Ramos (cell line): Measurements from ENCODE around the gene DOLPP1.

ENCODE experiments used
- in situ Hi-C: fragments of 300-500 bp; cut with MboI; formaldehyde crosslinking; loops from one replicate; pipeline ENCODE4 v1.14.3; 2022; ENCODE audit warnings: low sequenced_read_pairs; ENCODE audit not compliant: unreplicated experiment

DOLPP1 gene

GRCh38 chr9:129093602-129094386, 12.9 kb downstream of the DOLPP1 start:
- in situ Hi-C loops: no loop called here

DNA sequence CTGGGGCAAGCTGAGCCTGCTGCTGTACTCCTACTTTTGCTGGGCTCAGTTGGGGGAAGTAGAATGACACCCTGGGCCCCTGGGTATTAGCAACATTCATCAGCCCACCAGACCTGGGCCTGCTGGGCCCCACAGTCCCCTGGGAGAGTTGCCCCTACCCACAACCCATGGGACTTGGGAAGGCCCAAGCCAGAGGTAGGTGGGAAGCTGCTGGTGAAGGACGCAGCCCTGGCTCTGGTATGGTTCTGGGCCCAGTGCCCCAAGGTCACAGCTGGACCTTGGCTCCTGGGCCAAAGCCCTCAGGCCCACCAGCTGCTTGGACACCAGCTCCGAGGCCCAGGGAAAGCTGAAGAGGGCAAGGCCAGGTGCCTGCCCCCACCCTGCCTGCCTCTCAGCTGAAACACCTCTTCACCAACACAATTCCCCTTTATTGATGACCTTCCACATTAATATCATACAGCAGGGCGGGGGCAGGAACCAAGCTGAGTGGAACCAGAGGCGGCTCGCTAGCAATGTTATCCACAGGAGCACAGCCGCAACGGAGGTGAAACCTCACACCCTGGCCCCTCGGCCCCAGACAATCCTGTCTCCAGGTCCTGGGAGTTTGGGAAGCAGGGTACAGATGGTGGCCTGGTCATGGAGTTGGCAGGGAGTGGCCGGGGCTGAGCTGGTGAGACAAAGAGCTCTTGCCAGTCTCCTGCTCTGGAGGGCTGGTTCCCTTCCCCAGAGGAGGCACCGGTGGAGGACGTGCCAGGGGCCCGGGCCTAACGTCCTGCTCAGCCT, 13.7 kb downstream of the DOLPP1 start:
- in situ Hi-C loops: no loop called here

- in situ Hi-C loops: no loop called here
Measured at GRCh38 chr9:129095170-129095667, 14.3 kb downstream of the DOLPP1 start.

- in situ Hi-C loops: no loop called here
Measured at GRCh38 chr9:129095908-129096307, 15.0 kb downstream of the DOLPP1 start.

DNA sequence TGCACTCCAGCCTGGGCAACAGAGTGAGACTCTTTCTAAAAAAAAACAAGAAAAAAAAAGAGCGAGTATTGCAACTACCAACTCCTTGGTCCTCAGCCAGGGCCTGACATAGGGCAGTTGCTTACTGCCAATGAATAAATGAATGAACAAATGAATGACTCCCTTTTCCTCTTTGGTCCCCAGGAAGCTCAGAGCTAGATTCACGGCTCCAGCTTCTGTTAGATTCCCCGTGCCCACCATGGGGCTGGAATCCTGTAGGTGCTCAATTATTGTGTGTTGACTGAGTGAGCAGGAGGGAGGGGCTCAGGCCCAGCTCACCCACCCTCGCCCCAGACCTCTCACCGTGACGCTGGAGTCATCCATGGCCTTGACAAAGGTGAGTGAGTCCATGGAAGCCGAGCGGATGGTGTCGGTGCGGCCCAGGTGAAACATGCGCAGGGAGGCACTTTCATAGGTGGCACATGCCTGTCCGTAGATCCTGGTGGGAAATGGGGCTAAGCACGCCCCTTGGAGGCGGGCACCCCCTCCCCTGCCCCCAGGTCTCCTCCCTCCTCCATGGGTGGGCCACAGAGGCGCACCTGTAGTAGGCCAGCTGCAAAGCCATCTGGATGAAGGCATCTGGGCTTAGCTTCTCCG, 16.9 kb downstream of the DOLPP1 start:
- in situ Hi-C loops: no loop called here

- in situ Hi-C loops: no loop called here
Measured at GRCh38 chr9:129098328-129098727, 17.4 kb downstream of the DOLPP1 start.

- in situ Hi-C loops: no loop called here
Measured at GRCh38 chr9:129100383-129101169, 19.7 kb downstream of the DOLPP1 start.

GRCh38 chr9:129101279-129101678, 20.4 kb downstream of the DOLPP1 start:
- in situ Hi-C loops: no loop called here

GRCh38 chr9:129102095-129102525, 21.2 kb downstream of the DOLPP1 start:
- in situ Hi-C loops: no loop called here

- in situ Hi-C loops: no loop called here
Measured at GRCh38 chr9:129102791-129103594, 22.1 kb downstream of the DOLPP1 start.

- in situ Hi-C loops: no loop called here
Measured at GRCh38 chr9:129103595-129103965, 22.7 kb downstream of the DOLPP1 start.

GRCh38 chr9:129104051-129104450, 23.1 kb downstream of the DOLPP1 start:
- in situ Hi-C loops: no loop called here

GRCh38 chr9:129105857-129106694, 25.2 kb downstream of the DOLPP1 start:
- in situ Hi-C loops: no loop called here

GRCh38 chr9:129107651-129108050, 26.7 kb downstream of the DOLPP1 start:
- in situ Hi-C loops: no loop called here

DNA sequence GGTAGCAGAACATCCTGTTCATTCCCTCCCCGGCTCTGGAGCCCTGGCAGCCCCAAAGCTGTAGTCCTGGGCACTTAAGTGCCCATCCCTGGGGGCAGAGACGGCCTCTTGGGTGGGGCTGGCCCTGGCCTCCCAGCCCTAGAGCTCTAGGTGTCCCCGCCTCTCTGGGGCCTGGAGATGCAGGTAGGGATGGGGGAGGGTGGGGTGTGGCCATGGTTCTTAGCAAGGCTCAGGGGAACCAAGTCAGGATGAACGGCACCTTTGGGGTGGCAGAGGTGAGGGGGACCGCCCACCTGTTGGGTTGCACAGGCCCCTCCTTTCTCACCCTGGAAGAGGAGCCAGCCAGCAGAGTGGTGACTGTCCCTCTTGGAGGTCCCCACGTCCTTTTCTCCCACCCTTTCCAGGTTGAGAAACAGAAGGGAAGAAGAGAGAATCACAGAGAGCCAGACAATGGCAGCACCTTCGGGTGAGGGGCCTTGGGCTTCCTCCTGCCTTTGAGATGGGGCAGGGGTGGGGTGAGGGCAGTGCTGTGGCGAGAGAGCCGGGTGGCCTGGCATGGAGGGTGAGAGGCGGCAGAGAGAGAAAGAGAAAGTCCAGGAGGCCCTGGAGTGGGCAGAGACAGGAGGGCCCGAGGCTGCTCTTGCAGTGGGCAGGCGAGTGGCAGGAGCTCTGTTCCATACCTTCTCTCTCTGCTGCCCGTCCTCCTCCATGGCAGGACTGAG, 27.3 kb downstream of the DOLPP1 start:
- in situ Hi-C loops: no loop called here

DNA sequence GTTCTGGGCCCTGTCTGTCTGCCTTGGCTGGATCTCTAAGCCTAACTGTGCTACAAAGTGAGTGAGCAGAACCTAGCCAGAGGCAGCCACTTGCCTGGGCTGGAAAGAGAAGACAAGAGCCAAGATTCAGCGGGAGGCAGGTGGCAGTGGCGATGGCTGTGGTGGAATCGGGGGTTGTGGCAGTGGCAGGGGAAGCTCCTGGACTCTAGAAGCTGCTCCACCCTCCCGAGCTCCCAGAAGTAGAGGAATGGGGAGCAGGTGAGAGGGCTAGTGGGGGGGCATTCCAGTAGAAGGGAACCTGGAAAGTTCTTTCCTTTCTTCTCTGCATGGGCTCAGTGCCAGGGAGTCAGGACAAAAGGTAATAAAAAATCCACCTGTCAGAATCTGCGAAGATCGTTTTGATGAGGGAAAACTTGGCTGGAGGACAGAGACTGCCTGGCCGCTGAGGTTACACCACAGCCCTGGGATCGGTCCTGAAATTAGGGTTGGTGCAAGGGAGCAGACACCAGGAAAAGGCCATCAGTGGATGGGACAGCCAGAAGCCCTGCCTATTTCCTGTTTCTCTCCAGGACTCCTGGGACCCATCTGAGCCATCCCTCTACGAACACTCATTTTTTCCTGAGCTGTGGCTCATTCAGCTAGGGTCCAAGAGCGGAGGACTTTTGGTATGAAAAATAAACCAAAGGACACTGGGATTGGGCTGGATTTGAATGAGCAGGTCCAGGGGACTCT, 28.1 kb downstream of the DOLPP1 start:
- in situ Hi-C loops: no loop called here

DNA sequence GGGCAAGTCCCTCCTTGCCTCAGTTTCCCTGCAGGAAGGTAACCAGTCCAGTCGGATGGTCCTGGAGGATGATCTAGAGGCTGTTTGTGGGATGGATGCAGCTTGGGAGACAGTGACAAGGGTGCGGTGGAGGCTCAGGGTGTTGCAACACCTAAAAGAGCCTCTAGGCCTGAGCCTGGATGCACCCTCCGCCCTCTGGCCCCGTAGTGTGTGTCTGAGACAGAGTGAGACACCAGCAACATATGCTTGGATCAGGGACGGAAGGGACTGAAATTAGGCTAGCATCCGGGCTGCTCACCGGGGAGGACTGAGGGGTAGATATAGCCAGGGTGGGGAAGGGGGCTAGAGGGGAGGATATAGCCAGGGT, 28.6 kb downstream of the DOLPP1 start:
- in situ Hi-C loops: no loop called here
